ENCODE measurements around the gene KRTAP12-4.

DNA sequence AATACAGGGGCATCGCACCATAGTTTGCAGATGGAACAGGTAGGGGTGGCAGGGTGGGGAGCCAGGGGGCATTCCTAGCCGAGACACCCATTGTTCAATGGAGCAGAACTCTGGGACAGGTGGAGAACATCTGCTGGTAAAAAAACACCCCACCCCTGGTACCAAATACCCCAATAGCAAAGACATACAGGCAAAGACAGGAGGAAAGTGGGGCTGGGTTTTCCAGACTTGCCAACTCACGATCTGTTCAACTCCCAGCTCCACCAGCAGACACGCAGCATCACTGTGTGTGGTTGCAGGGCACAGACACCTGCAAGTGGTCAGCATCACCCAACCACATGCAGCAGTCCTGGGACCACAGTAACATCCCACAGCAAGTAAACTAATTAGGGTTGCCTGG, 42.9 kb downstream of the KRTAP12-4 start:
- TF ChIP-seq EZH2 (IDR thresholded peaks at IDR 0.05; ENCODE audit: insufficient read depth, poor library complexity, severe bottlenecking) = no peak
- no peak for TF ChIP-seq EZH2phosphoT487 (IDR thresholded peaks at IDR 0.05; ENCODE audit: insufficient read depth, low read depth)
